Stomach (tissue), 9 donors: ENCODE results near the gene VDR. TPM values are rescaled to one million over a fixed set of nuclear protein-coding genes. Genes with fewer than 3 reads are reported as not detected.

Source experiments
- DNase-seq, 2 donors: peaks; one replicate each; pipeline versions ENCODE4 v3.0.0 to v3.0.0-alpha.2; 2013 to 2019
- H3K27ac ChIP-seq, 5 donors: fragments of 200-600 bp in 4 of 5; sonication (generic) in 4 of 5; one replicate each; pipeline ENCODE4 v1.5.1; 2013 to 2019; ENCODE audit warnings: mild to moderate bottlenecking in 1 of 5, moderate library complexity in 1 of 5
- H3K27me3 ChIP-seq, 3 donors: fragments of 200-600 bp; sonication (generic); one replicate each; pipeline ENCODE4 v1.5.1; 2017 to 2019; ENCODE audit warnings: mixed run types in 1 of 3
- H3K36me3 ChIP-seq, 4 donors: fragments of 200-600 bp; sonication (generic); 1 replicate in 3 of 4; 2 replicates in 1 of 4; pipeline ENCODE4 v1.5.1; 2016 to 2019
- H3K4me1 ChIP-seq, 4 donors: fragments of 200-600 bp; sonication (generic); one replicate each; pipeline ENCODE4 v1.5.1; 2016 to 2019
- H3K4me3 ChIP-seq, 4 donors: fragments of 200-600 bp; sonication (generic) in 3 of 4; one replicate each; pipeline ENCODE4 v1.5.1; 2016 to 2019; ENCODE audit warnings: mild to moderate bottlenecking in 1 of 4
- H3K9me3 ChIP-seq, 4 donors: fragments of 200-600 bp; sonication (generic); one replicate each; pipeline ENCODE4 v1.5.1; 2016 to 2019
- CTCF ChIP-seq, 7 experiments: fragments of 450-650 bp in 4 of 7; fragments of 200-600 bp in 3 of 7; sonication (generic) in 3 of 7; IDR thresholded peaks; one replicate each; pipeline ENCODE4 v1.5.1; 2016 to 2019; ENCODE audit warnings: antibody characterized with exemption in 7 of 7, control low read depth in 2 of 7, mild to moderate bottlenecking in 1 of 7
- EP300 ChIP-seq: sonication (generic); formaldehyde crosslinking; IDR thresholded peaks from one replicate; pipeline ENCODE4 v1.6.1; 2017; ENCODE audit warnings: antibody characterized with exemption
- POLR2A ChIP-seq, 4 donors: fragments of 450-650 bp; IDR thresholded peaks; one replicate each; pipeline ENCODE4 v1.6.1; 2016; ENCODE audit warnings: antibody characterized with exemption in 4 of 4, control low read depth in 2 of 4, mild to moderate bottlenecking in 1 of 4, moderate library complexity in 1 of 4
- POLR2AphosphoS5 ChIP-seq, 3 donors: sonication (generic); formaldehyde crosslinking; IDR thresholded peaks; one replicate each; pipeline ENCODE4 v1.6.1; 2016; ENCODE audit warnings: antibody characterized with exemption in 3 of 3
- WGBS, 5 donors: extraction: QIAGEN DNeasy Blood & Tissue Kit in 3 of 5; methylation state at CpG; one replicate each; pipeline versions ENCODE4 v1.1.5 to v1.1.7; 2013 to 2018; 5-methylcytosine and 5-hydroxymethylcytosine counted together
- intact Hi-C: fragments of 100-400 bp; cut with DNase I; formaldehyde crosslinking; loops from one replicate; pipeline ENCODE4 v1.15.1; 2023; ENCODE audit warnings: low total_unique reads
- polyA plus RNA-seq, 3 donors: library from polyadenylated mRNA; stranded (reverse); fragments of 200-250 nt; gene quantifications; one replicate each; pipeline ENCODE4 v1.2.3, GENCODE V29; 2013
- total RNA-seq, 5 donors: library from RNA; depleted of rRNA; stranded (reverse); fragments of >200 nt; gene quantifications; one replicate each; pipeline versions ENCODE4 v1.1.0 to v1.2.3, GENCODE V29; 2014 to 2016
- donor health status: healthy with polysubstance abuse.
- donor health status: Bipolar disorder and iron deficiency.
- donor health status: healthy.

Gene VDR
- total and polyA plus RNA-seq, 8 donors: 2.8 to 22.3 (median 4.7) TPM

GRCh38 chr12:47927346-47927745 is 22.6 kb upstream of the VDR start:
- Histone ChIP-seq H3K4me1 (no peaks in the 10 kb centered on the region), H3K36me3 (no peaks in the 10 kb centered on the region), H3K9me3 (no peaks in the 10 kb centered on the region), H3K27me3 (peaks cover 0 to 42% (median 6%) of the 10 kb centered on the region in 3 donors), H3K27ac (no peak overlapping the region), H3K4me3 (no peak overlapping the region)
- no peak for DNase-seq
- intact Hi-C loops: no loop called here
- no peak for TF ChIP-seq POLR2A (IDR thresholded peaks at IDR 0.05)
- TF ChIP-seq EP300: no peak
- TF ChIP-seq POLR2AphosphoS5 (IDR thresholded peaks at IDR 0.05): no peak
- no peak for TF ChIP-seq CTCF (IDR thresholded peaks at IDR 0.05)
- 70 to 86% (median 80%) methylated on average over 3 of the region's 3 CpGs for WGBS, 5 donors

- intact Hi-C loops: no loop called here
- no peak for DNase-seq
- Histone ChIP-seq H3K4me1 (no peaks in the 10 kb centered on the region), H3K4me3 (no peak overlapping the region), H3K36me3 (no peaks in the 10 kb centered on the region), H3K27ac (no peak overlapping the region), H3K27me3 (peaks cover 0 to 21% (median 6%) of the 10 kb centered on the region in 3 donors), H3K9me3 (no peaks in the 10 kb centered on the region)
- 42 to 69% (median 56%) methylated on average over 1 of the region's 1 CpG for WGBS, 5 donors
- no peak for TF ChIP-seq CTCF (IDR thresholded peaks at IDR 0.05)
Measured at GRCh38 chr12:47921907-47922306, 17.1 kb upstream of the VDR start.

GRCh38 chr12:47920913-47921312 is 16.1 kb upstream of the VDR start:
- WGBS, 5 donors: 66 to 79% (median 72%) methylated on average over 6 of the region's 6 CpGs
- Histone ChIP-seq H3K36me3 (no peaks in the 10 kb centered on the region), H3K27me3 (peaks cover 0 to 17% (median 6%) of the 10 kb centered on the region in 3 donors), H3K4me3 (no peak overlapping the region), H3K4me1 (no peaks in the 10 kb centered on the region), H3K9me3 (no peaks in the 10 kb centered on the region), H3K27ac (no peak overlapping the region)
- no peak for DNase-seq
- intact Hi-C loops: no loop called here
- no peak for TF ChIP-seq CTCF (IDR thresholded peaks at IDR 0.05)
- no peak for TF ChIP-seq EP300
- TF ChIP-seq POLR2A (IDR thresholded peaks at IDR 0.05): no peak
- TF ChIP-seq POLR2AphosphoS5 (IDR thresholded peaks at IDR 0.05): no peak

- no peak overlapping the region for H3K27ac ChIP-seq
- TF ChIP-seq EP300: no peak
- no peak for TF ChIP-seq POLR2AphosphoS5 (IDR thresholded peaks at IDR 0.05)
- TF ChIP-seq POLR2A (IDR thresholded peaks at IDR 0.05): no peak
- TF ChIP-seq CTCF (IDR thresholded peaks at IDR 0.05): no peak
- H3K27me3 ChIP-seq: peaks cover 0 to 5% (median 0%) of the 10 kb centered on the region in 3 donors
- H3K4me3 ChIP-seq: no peak overlapping the region
- no peaks in the 10 kb centered on the region for H3K4me1 ChIP-seq
- no peaks in the 10 kb centered on the region for H3K36me3 ChIP-seq
- no peak for DNase-seq
- WGBS, 5 donors: 56 to 68% (median 65%) methylated on average over 3 of the region's 3 CpGs
- intact Hi-C loops: no loop called here
- no peaks in the 10 kb centered on the region for H3K9me3 ChIP-seq
Measured at GRCh38 chr12:47913081-47913480, 8.3 kb upstream of the VDR start.
